ENCODE results near the gene AIP.

GRCh38 chr11:67502328-67502979 lies 19.6 kb downstream of the AIP start:
- no peak for TF ChIP-seq POLR2AphosphoS5 (IDR thresholded peaks at IDR 0.05; ENCODE audit: low read depth)
- TF ChIP-seq CTCF (IDR thresholded peaks at IDR 0.05; ENCODE audit: insufficient read depth, low read length), result no peak
